Stimulated activated CD4-positive, alpha-beta T cell treated with anti-CD3 and anti-CD28 coated beads, Interleukin-4, amount 100 ng/mL, for 48 hours (primary cell): ENCODE measurements around the gene SLC66A3.

Source experiments
- DNase-seq, 2 donors: peaks; one replicate each; pipeline ENCODE4 v3.0.0-alpha.2; 2020; ENCODE audit warnings: low read depth in 2 of 2

Gene SLC66A3

GRCh38 chr2:11155381-11156035, at the start of gene SLC66A3:
TSS of gene SLC66A3 (plus strand) at chr2:11155467. CDS start at chr2:11155547, 80 bp downstream.
- peak in 1 of 2 donors; percentile 57 for DNase-seq

GRCh38 chr2:11109002-11109401, 46.3 kb upstream of the SLC66A3 start:
- no peak for DNase-seq

GRCh38 chr2:11112870-11113428, 42.3 kb upstream of the SLC66A3 start:
- no peak for DNase-seq

- no peak for DNase-seq
Measured at GRCh38 chr2:11117776-11118175, 37.5 kb upstream of the SLC66A3 start.

GRCh38 chr2:11118761-11119160, 36.5 kb upstream of the SLC66A3 start:
- no peak for DNase-seq

- DNase-seq: no peak
Measured at GRCh38 chr2:11121099-11121822, 34.0 kb upstream of the SLC66A3 start.

- DNase-seq: no peak
Measured at GRCh38 chr2:11121823-11122155, 33.5 kb upstream of the SLC66A3 start.

GRCh38 chr2:11122380-11122779, 32.9 kb upstream of the SLC66A3 start:
- DNase-seq: no peak

GRCh38 chr2:11123001-11123809, 32.1 kb upstream of the SLC66A3 start:
- no peak for DNase-seq

GRCh38 chr2:11123856-11124759, 31.2 kb upstream of the SLC66A3 start:
- DNase-seq: peak; percentile 67 to 77

GRCh38 chr2:11124760-11125068, 30.6 kb upstream of the SLC66A3 start:
- no peak for DNase-seq

- DNase-seq: no peak
Measured at GRCh38 chr2:11127761-11128160, 27.5 kb upstream of the SLC66A3 start.

GRCh38 chr2:11128243-11128951, 26.9 kb upstream of the SLC66A3 start:
- DNase-seq: no peak

GRCh38 chr2:11129598-11130449, 25.4 kb upstream of the SLC66A3 start:
- DNase-seq: peak; percentile 61 to 63

- DNase-seq: no peak
Measured at GRCh38 chr2:11131166-11131920, 23.9 kb upstream of the SLC66A3 start.

- no peak for DNase-seq
Measured at GRCh38 chr2:11132036-11132671, 23.1 kb upstream of the SLC66A3 start.

GRCh38 chr2:11133238-11133935, 21.9 kb upstream of the SLC66A3 start:
- DNase-seq: no peak

GRCh38 chr2:11133936-11134320, 21.3 kb upstream of the SLC66A3 start:
- no peak for DNase-seq
